GM12874 (cell line): ENCODE results near the gene C10orf67.

ENCODE experiments used
- TF ChIP-seq, protein P1 (sequence below): IDR thresholded peaks from 2 replicates; pipeline ENCODE4 v1.5.1; 2011; ENCODE audit warnings: low read depth, mild to moderate bottlenecking, control low read depth, low read length, moderate library complexity; ENCODE audit not compliant: insufficient read depth

C10orf67 gene

DNA sequence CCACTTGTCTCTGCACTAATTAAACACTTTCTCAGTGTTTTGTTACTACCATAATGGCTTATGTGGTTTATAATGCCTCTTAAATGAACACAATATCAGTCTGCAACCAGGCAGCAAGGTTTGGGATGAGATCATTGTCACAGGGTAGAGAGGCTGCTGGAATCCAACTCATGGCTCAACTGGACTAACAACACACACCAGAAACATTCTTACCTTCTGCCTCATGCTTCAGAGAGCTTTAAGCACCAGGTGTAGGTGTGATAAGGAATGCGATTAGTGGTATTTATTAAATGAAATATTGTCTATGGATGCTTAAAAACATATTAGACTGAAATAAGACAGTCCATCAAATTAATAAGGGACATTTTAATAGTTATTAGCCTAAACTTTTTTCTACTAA lies 127.1 kb downstream of the C10orf67 start:
- TF ChIP-seq, protein P1, sequence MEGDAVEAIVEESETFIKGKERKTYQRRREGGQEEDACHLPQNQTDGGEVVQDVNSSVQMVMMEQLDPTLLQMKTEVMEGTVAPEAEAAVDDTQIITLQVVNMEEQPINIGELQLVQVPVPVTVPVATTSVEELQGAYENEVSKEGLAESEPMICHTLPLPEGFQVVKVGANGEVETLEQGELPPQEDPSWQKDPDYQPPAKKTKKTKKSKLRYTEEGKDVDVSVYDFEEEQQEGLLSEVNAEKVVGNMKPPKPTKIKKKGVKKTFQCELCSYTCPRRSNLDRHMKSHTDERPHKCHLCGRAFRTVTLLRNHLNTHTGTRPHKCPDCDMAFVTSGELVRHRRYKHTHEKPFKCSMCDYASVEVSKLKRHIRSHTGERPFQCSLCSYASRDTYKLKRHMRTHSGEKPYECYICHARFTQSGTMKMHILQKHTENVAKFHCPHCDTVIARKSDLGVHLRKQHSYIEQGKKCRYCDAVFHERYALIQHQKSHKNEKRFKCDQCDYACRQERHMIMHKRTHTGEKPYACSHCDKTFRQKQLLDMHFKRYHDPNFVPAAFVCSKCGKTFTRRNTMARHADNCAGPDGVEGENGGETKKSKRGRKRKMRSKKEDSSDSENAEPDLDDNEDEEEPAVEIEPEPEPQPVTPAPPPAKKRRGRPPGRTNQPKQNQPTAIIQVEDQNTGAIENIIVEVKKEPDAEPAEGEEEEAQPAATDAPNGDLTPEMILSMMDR, result no peak

DNA sequence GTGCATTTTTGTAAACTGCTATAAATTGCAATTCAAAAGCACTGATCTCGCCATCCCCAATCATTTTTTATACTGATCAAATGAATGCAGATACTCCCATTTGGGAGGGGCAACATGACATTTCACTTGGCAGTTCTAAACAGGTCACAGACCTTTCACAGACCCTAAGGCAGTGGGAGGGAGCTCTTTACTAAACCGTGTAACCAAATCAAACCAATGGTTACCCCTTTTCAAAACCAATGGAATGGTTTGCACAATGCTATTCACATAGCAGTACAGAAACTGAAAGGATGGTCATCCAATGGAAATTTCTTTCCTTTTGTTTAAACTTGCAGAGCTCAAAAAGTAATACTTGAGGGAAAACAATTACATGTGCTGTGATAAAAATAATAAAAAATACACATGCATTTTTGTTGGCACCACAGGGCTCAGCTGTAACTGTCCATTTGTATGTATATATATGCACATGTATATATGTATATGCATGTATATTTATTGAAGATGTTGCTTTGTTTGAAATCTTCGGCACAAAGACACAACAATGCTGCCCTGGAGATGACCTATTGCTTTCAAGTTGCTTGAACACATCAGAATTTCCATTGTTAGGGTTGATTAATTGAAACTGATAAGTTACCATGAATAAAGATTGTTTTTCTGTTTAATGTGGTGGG lies 138.5 kb downstream of the C10orf67 start:
- TF ChIP-seq, protein P1, result no peak

DNA sequence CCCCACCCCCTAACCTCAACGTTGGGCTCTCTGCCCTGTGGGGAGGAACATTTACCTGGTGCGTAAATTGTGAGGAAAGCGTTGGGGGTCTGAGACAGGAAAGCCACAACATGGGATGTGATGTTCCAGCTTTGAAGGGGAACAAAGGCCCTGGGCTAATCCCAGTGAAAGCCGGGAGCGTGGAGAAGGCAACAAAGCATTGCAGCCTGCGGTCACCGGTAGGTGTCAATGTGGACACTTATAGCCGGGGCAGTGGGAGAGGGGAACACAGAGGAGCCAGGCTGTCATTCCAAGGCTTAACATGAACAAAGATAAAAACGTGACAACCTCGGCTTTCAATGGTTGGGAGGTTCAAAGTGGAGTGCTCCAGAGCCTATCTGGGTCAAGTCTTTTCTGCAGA lies 139.8 kb downstream of the C10orf67 start:
- TF ChIP-seq, protein P1, result no peak

DNA sequence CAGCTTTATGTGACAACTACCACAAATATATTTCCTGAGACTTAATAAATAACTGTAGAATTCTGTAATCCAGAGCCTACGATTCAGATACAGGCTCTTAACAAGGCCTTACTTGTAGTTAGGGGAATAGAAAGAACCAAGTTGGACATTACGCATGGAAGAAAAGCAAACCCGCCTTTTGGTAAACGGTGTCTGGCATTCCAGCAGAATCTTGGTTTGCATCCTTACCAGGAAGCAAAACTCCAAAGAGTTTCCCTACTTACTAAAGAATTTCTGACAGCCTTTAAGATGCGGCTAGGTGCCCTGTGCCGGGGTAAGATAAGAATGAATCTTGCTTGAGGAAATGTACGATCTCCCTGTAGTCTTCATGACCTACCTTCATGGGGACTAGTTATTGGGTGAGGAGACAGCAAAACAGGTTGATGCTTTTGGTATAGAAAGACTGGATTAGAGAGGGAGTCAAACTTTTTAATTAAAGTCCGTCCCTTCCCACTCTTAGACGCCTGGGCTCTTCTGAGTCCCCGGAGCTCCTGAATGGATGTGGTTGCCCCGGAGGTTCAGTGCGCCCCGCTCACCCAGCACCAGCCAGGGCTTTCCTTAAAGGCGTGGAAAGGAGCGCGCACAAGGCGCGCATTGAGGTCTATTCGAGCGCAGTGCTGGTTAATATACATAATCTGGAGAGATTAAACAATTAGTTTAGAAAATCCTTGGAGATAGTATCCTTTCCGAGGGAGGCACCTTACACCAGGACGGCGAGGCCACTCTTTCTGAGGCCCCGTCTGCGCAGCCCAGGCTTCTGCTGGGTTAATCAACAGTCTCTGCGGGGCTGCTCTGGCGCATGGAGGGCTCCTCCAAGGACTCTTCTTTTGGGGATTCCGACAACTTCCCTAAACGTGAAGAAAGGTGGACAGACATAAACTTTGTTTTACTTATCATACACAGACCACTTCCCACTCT lies 140.9 kb downstream of the C10orf67 start:
- TF ChIP-seq, protein P1, result no peak

DNA sequence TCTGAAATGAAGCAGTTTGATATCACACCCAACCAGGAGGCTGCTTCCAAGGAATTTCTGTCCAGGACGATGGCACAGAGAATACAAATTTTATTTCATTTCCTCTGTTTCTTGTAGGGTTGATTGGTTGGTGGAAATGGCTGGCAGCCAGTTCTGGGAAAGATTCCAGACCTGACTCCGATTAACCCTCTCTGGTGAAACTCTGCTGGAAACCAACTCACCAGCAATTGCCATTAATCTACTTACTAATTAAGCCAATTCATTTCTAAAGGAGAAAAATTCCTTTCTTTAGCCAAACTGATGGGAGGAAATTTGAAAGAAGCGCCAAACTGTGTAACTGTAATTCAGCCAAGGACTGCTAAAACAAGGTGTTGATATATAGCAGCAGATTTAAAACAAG lies 141.8 kb downstream of the C10orf67 start:
- TF ChIP-seq, protein P1, result no peak

DNA sequence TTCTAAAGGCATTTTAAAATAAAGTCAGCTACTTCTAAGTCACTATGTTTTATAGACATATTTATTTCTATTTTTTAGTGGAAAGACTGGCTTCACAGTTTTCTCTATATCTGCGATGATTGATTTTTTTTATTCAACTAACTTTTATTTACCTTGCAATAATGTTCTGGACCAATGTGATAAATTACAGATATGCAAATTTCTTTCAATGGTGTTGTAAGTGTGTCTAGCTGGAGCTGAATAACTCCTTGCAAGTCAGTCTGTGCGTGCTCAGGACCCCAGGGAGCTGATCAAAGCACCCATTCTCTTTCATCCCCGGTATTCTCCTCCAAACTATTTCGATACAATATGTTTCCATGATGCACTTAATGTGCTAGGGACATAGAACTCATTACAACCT lies 142.8 kb downstream of the C10orf67 start:
- TF ChIP-seq, protein P1, result no peak

DNA sequence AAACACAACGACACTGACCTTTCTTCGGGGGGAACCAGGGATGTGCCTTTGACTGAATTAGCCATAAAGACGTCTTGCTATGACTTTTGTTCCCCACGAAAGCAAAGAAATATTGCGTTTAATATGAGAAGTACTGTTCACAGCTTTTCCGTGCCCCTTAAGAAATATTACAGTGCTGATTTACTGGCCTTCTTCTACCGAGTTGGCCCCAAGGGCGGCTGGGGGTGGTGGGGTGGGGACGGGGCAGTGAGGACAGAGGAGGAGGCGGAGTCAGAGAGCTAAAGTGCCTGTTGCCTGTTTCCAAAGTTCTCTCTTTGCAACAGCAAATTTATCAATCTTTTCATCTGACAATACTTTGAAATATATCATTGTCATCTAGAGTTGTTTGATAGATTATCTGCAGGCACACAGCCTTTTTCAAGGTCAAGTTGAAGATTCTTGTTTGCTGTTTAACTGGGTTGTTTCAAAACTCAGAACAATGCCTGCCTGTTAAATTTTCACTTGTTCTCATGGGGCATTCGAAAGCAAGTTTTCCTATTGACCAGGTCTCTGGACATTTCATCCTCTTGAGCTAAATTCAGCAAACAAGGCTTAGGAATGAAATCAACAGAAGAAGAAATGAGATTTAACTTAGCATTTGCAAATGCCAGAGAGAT lies 143.5 kb downstream of the C10orf67 start:
- TF ChIP-seq, protein P1, result no peak
